ENCODE results near the gene ADAMTSL3. TPM values are rescaled to one million over a fixed set of nuclear protein-coding genes. Genes with fewer than 3 reads are reported as not detected.
"Not testable (repeated sequence)": the region's sequence is repeated elsewhere in the genome, so short reads cannot be mapped to it uniquely, and the experiment has no call there.

The ADAMTSL3 gene
- total RNA-seq, 1 donor from 2014 or later, result 0.35 TPM

GRCh38 chr15:84068674-84069073, 414.8 kb downstream of the ADAMTSL3 start:
- DNase-seq (ENCODE audit: extremely low read depth, low read depth, low spot score), result not testable (repeated sequence)

- not testable (repeated sequence) for DNase-seq (ENCODE audit: extremely low read depth, low read depth, low spot score)
Observed at GRCh38 chr15:84078038-84078437, 424.1 kb downstream of the ADAMTSL3 start.

DNA sequence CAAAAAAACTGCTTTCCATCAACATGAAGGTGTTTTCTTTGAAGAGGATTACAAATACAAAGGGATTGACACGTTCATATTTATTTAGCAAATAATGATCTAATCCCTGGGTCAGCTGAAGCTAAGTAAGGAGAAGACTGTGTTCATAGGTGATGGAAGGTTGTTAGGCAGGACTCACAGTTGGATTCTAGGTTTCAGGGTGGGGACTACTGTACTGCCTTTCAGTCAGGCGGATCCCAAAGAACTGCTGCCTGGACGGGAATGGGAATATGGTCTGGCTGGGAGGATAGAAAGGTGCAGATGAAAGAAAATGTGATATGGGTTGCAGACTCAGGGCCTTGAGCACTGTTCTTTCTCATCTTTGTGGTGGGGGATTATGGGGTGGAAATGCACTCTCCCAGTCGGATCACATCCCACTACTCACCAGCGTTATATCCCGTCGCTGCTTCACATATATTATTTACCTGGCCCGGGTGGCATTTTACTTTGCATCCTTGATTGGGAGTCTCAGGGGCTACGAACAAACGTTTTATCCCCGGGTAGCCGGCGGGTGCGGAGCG, 425.5 kb downstream of the ADAMTSL3 start:
- not testable (repeated sequence) for DNase-seq (ENCODE audit: extremely low read depth, low read depth, low spot score)

- no peak for DNase-seq (ENCODE audit: extremely low read depth, low read depth, low spot score)
Observed at GRCh38 chr15:84079885-84080777, 426.2 kb downstream of the ADAMTSL3 start.

- DNase-seq (ENCODE audit: extremely low read depth, low read depth, low spot score), result not testable (repeated sequence)
Observed at GRCh38 chr15:84080778-84081084, 426.8 kb downstream of the ADAMTSL3 start.

DNA sequence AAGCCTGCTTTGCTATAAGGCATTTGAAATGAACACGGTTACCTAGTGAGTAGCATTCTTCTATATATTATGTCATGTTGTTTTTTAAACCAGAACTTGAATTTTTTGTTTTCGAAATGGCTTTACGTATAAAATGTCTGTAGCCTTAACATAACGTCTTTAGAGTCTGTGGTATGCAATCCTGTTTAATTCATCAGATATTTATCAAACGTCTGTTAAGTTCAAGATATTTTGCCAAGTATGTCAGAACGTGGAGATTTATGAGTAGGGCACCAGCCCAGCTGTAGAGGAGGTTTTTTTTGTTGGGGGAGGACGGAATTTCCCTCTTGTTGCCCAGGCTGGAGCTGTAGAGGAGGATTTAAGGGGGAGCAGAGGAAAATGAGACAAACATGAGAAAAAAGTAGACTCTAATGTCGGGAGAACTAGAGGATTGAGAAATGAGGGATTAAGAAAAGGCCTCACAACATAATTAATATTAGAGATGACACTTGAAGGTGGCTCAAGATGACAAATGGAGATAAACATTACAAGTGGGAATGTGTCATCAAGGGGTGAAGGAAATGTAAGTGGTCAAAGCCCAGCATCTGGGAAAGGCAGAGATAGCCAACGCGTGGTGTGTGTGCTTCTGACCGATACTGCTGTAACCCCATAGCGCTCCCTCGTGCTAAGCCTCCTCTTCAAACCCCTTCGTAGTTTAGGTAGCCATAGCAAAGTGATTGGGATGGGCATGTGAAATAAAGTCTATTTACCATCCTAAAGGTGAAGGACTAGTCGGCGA, 427.7 kb downstream of the ADAMTSL3 start:
- no peak for DNase-seq (ENCODE audit: extremely low read depth, low read depth, low spot score)

GRCh38 chr15:84082739-84083138, 428.8 kb downstream of the ADAMTSL3 start:
- no peak for DNase-seq (ENCODE audit: extremely low read depth, low read depth, low spot score)

- not testable (repeated sequence) for DNase-seq (ENCODE audit: extremely low read depth, low read depth, low spot score)
Observed at GRCh38 chr15:84086071-84086470, 432.1 kb downstream of the ADAMTSL3 start.

Other genes with a start within 250 kb of the ADAMTSL3 start
- gene SH3GL3, start 206.8 kb upstream of the ADAMTSL3 start, total RNA-seq, result not detected in 2 replicates

All from glomerular endothelial cell (primary cell).